Activated T-cell treated with anti-CD3 and anti-CD28 coated beads, Interleukin-2, amount 50 U/mL, for 4 hours (primary cell): ENCODE results near the gene CTXN3. TPM values are rescaled to one million over a fixed set of nuclear protein-coding genes. Genes with fewer than 3 reads are reported as not detected.
"Not testable (repeated sequence)": the region's sequence is repeated elsewhere in the genome, so short reads cannot be mapped to it uniquely, and the experiment has no call there.

Experiments used
- ATAC-seq, 2 donors: fragments of 200-7000 bp; cut with Tn5 transposase; one replicate each; pipeline ENCODE4 v1.10.0; 2021
- DNase-seq: peaks from one replicate; pipeline ENCODE4 v3.0.0-alpha.2; 2020
- H3K27me3 Mint-ChIP-seq: one replicate; pipeline ENCODE4 v1.8.0; 2021; ENCODE audit warnings: low read depth, mixed read lengths
- H3K36me3 Mint-ChIP-seq: one replicate; pipeline ENCODE4 v1.8.0; 2022; ENCODE audit warnings: mixed read lengths; ENCODE audit not compliant: insufficient read depth
- H3K4me1 Mint-ChIP-seq: one replicate; pipeline ENCODE4 v1.8.0; 2021; ENCODE audit warnings: low read depth, mixed read lengths
- H3K4me3 Mint-ChIP-seq: one replicate; pipeline ENCODE4 v1.8.0; 2021; ENCODE audit warnings: mild to moderate bottlenecking, moderate library complexity, mixed read lengths
- H3K9me3 Mint-ChIP-seq: one replicate; pipeline ENCODE4 v1.8.0; 2021; ENCODE audit warnings: mixed read lengths
- total RNA-seq, 3 donors: library from RNA; stranded (reverse); gene quantifications; one replicate each; pipeline ENCODE4 v1.2.1, GENCODE V29; 2021

Gene CTXN3
- total RNA-seq, 3 donors from 2014 or later, result not detected

DNA sequence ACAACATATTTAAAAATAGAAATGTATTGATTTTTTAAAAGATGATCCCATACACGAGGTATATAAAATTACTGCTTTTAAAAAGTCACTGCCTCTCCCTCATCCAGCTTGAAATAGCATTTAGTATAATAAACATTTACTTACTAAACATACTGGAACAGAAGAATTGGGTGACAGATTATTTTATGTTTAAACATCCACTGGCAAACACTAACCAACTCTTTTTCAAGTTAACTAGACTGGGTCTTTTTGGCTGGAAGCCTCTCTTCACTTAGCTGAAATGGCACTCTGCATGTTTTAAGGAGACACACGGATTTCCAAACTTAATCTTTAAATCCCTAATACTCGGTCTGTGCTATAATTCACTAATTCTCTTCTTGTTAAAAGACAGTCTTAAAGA, 19.0 kb downstream of the CTXN3 start:
- H3K4me1 Mint-ChIP-seq, result no peaks in the 10 kb centered on the region
- no peaks in the 10 kb centered on the region for H3K9me3 Mint-ChIP-seq
- H3K36me3 Mint-ChIP-seq, result no peaks in the 10 kb centered on the region
- no peak overlapping the region for H3K4me3 Mint-ChIP-seq
- peaks cover 2% of the 10 kb centered on the region for H3K27me3 Mint-ChIP-seq
- no peak for DNase-seq
- no peak for ATAC-seq

GRCh38 chr5:127671218-127671617, 22.3 kb downstream of the CTXN3 start:
- Mint-ChIP-seq H3K27me3 (peaks cover 2% of the 10 kb centered on the region), H3K36me3 (no peaks in the 10 kb centered on the region), H3K4me1 (no peaks in the 10 kb centered on the region), H3K4me3 (no peak overlapping the region), H3K9me3 (peaks cover 3% of the 10 kb centered on the region)
- ATAC-seq (no peak), DNase-seq (no peak)

DNA sequence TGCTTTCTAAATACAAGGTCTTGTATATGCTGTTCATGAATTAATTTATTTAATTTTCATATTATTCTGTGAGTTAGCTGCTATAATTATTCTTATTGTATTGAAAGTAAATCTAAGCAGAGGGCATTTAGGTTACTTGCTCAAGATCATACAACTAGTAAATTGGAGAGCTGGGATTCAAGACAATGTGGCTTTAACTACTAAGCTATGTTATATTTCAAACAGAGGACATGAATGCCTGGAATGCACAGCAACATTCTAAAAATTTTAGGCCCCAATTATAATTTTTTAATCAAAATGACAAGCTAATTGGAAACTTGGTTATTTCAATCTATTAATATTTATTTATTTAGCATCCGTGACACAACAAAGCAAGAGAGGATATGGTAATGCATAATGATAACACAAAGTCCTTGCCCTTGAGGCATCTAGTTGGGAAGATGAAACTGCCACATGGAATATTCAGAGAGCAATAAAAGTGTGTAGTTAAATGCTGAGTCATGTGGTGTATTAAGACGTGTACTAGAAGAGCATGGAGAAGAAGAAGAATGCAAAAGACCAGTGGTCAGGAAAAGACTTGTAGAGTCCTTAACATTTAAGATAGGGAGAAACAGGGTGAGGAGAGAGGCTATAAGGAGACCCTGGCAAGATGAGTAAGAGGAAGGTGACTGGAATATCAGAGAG, 24.4 kb downstream of the CTXN3 start:
- H3K27me3 Mint-ChIP-seq, result peaks cover 2% of the 10 kb centered on the region
- H3K4me3 Mint-ChIP-seq, result no peak overlapping the region
- no peaks in the 10 kb centered on the region for H3K4me1 Mint-ChIP-seq
- ATAC-seq (no peak), DNase-seq (no peak)
- H3K36me3 Mint-ChIP-seq, result no peaks in the 10 kb centered on the region
- peaks cover 3% of the 10 kb centered on the region for H3K9me3 Mint-ChIP-seq

DNA sequence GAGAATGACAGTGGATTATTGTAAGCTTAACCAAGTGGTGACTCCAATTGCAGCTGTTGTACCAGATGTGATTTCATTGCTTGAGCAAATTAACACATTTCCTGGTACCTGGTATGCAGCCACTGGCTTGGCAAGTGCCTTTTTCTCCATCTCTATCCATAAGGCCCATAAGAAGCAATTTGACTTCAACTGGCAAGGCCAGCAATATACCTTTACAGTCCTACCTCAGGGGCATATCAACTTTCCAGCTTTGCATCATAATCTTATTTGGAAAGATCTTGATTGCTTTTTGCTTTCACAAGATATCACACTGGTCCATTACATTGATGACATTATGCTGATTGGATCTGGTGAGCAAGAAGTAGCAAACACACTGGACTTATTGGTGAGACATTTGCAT, 28.1 kb downstream of the CTXN3 start:
- not testable (repeated sequence) for DNase-seq, ATAC-seq, H3K36me3 Mint-ChIP-seq, H3K4me1 Mint-ChIP-seq, H3K4me3 Mint-ChIP-seq, H3K27me3 Mint-ChIP-seq, H3K9me3 Mint-ChIP-seq

- not testable (repeated sequence) for H3K4me3 Mint-ChIP-seq, H3K4me1 Mint-ChIP-seq, H3K36me3 Mint-ChIP-seq, ATAC-seq, H3K9me3 Mint-ChIP-seq, DNase-seq, H3K27me3 Mint-ChIP-seq
These were observed 30.9 kb downstream of the CTXN3 start for GRCh38 chr5:127679691-127680330.

GRCh38 chr5:127680595-127680994, 31.7 kb downstream of the CTXN3 start:
- H3K36me3 Mint-ChIP-seq, result no peaks in the 10 kb centered on the region
- DNase-seq (no peak), ATAC-seq (no peak)
- peaks cover 2% of the 10 kb centered on the region for H3K27me3 Mint-ChIP-seq
- peaks cover 2% of the 10 kb centered on the region for H3K9me3 Mint-ChIP-seq
- no peak overlapping the region for H3K4me3 Mint-ChIP-seq
- H3K4me1 Mint-ChIP-seq, result no peaks in the 10 kb centered on the region

GRCh38 chr5:127683008-127683407, 34.1 kb downstream of the CTXN3 start:
- H3K4me1 Mint-ChIP-seq, result no peaks in the 10 kb centered on the region
- no peaks in the 10 kb centered on the region for H3K36me3 Mint-ChIP-seq
- H3K9me3 Mint-ChIP-seq, result no peaks in the 10 kb centered on the region
- DNase-seq (no peak), ATAC-seq (no peak)
- H3K27me3 Mint-ChIP-seq, result peaks cover 2% of the 10 kb centered on the region
- no peak overlapping the region for H3K4me3 Mint-ChIP-seq

DNA sequence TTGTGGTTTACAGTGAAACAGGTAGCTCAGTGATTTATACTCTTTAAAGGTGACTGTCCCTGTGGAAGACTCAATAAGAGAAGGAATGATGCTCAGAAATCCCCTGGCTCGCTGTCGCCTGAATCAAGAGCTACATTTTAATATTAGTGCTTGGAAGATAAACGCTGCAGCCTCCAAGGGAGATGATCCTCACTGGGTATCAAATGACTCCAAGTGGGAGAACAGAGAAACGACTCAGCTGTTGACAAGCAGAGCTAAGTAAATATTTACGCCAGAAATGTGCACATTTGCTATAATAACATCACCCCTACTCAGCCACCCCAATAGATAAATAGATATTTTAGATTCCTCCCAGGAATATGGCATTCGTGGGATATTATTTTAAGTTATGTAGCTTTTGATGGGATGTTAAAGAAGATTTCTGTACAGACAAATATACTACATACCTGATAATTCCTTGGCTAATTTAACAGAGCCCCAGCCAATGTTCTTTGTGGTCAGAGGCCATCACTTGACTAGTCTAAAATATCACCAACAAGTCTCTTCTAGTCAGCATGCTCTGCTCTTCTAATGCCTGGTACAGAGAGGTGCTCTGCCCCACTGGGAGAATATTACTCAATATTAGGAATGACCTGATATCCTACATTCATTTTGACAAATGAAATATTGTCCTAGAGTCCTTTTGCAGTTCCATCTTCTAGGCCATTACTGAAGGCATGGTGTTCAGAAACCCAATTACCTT, 36.0 kb downstream of the CTXN3 start:
- no peak overlapping the region for H3K4me3 Mint-ChIP-seq
- H3K9me3 Mint-ChIP-seq, result no peaks in the 10 kb centered on the region
- DNase-seq (no peak), ATAC-seq (no peak)
- no peaks in the 10 kb centered on the region for H3K36me3 Mint-ChIP-seq
- peaks cover 2% of the 10 kb centered on the region for H3K27me3 Mint-ChIP-seq
- no peaks in the 10 kb centered on the region for H3K4me1 Mint-ChIP-seq

- peaks cover 2% of the 10 kb centered on the region for H3K27me3 Mint-ChIP-seq
- ATAC-seq (no peak), DNase-seq (no peak)
- no peaks in the 10 kb centered on the region for H3K36me3 Mint-ChIP-seq
- no peak overlapping the region for H3K4me3 Mint-ChIP-seq
- H3K9me3 Mint-ChIP-seq, result no peaks in the 10 kb centered on the region
- no peaks in the 10 kb centered on the region for H3K4me1 Mint-ChIP-seq
These were observed 36.8 kb downstream of the CTXN3 start for GRCh38 chr5:127685662-127686061.

DNA sequence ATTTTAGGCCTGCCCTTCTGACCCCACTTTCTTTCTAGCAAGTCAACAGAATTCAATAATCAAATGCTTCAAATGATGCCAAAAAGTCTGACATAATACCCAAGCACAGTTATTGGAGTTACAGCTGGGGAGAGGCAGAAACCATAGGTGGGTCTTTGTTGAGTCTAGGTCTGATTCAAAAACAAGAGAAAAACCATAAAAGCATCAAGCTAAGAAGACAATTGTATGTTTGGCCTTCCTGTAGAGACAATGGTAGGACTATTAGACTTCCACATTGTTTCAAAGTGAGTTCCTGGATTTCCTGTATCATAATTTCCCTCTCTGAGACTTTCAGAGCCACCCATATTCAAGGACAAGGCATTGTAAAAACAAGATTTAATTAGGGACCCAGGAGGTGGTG, 37.5 kb downstream of the CTXN3 start:
- no peak overlapping the region for H3K4me3 Mint-ChIP-seq
- H3K36me3 Mint-ChIP-seq, result no peaks in the 10 kb centered on the region
- H3K9me3 Mint-ChIP-seq, result no peaks in the 10 kb centered on the region
- DNase-seq (no peak), ATAC-seq (no peak)
- H3K4me1 Mint-ChIP-seq, result no peaks in the 10 kb centered on the region
- H3K27me3 Mint-ChIP-seq, result peaks cover 2% of the 10 kb centered on the region

DNA sequence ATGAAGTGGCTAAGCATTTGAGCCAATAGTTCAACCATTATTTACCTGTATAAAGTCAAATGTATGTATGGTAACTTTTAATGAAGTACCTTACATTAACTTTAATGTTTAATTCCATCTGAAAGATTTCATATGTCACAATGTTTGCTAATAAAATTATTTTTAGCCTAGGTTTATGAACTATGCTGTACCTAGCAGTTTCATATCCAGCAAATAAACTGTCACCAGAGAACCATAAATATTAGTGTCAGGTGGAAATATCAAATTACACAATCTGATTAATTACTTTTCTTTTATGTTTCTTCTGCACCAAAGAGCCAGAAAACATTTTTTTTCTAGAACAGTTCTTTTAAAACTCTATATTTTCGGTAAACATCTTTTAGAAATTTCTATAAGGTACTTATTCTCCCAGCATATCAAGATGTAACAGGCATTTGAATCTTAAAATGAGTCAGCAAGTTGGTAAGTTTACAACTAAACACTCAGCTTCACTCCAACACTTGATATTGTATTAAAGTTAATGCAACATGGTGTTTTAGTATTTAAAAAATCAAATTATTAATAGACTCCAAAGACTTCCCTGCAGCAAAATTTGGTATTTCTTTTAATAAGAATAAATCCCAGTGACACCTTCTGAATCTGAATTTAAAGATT, 45.8 kb downstream of the CTXN3 start:
- no peaks in the 10 kb centered on the region for H3K4me1 Mint-ChIP-seq
- H3K27me3 Mint-ChIP-seq, result peaks cover 4% of the 10 kb centered on the region
- no peak for DNase-seq
- ATAC-seq, result no peak
- H3K9me3 Mint-ChIP-seq, result no peaks in the 10 kb centered on the region
- H3K36me3 Mint-ChIP-seq, result no peaks in the 10 kb centered on the region
- no peak overlapping the region for H3K4me3 Mint-ChIP-seq

DNA sequence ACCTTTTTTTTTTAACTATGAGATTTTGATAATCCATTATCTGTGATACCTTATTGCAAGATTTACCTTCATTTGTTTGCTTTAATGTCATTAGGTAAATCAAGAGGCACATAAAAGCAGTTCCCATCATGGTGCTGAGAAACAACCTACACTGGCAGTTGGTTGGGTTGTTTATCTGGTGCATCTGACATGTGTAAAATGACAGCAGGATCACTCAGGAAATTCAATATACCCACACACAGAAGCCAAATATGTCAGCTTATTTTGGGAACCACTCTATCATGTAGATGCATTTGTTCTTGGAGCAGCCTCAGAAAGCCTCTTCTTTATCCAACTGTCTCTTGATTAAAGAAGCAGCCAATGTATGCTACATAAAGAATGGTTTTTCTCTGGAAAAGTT, 46.5 kb downstream of the CTXN3 start:
- no peaks in the 10 kb centered on the region for H3K4me1 Mint-ChIP-seq
- H3K27me3 Mint-ChIP-seq, result peaks cover 4% of the 10 kb centered on the region
- no peak overlapping the region for H3K4me3 Mint-ChIP-seq
- no peak for ATAC-seq
- no peak for DNase-seq
- no peaks in the 10 kb centered on the region for H3K36me3 Mint-ChIP-seq
- no peaks in the 10 kb centered on the region for H3K9me3 Mint-ChIP-seq

DNA sequence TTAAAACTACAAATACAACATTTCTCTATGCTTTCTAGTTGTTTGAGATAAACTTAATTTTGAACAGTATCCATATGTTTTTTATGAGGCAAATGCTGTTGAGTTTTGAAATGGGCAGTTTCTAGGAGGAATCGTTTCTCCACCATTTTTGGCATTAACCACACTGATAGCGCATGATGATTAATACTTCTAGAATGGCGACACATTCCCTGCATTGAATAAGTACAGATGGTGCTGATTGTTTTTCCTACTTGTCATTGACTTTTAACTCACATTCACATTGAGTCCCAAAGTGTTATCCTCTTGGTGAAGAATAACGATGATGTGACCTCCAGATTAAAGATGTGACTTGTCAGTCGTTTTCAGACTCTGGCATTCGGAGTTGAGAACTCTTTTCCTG, 47.8 kb downstream of the CTXN3 start:
- no peaks in the 10 kb centered on the region for H3K4me1 Mint-ChIP-seq

DNA sequence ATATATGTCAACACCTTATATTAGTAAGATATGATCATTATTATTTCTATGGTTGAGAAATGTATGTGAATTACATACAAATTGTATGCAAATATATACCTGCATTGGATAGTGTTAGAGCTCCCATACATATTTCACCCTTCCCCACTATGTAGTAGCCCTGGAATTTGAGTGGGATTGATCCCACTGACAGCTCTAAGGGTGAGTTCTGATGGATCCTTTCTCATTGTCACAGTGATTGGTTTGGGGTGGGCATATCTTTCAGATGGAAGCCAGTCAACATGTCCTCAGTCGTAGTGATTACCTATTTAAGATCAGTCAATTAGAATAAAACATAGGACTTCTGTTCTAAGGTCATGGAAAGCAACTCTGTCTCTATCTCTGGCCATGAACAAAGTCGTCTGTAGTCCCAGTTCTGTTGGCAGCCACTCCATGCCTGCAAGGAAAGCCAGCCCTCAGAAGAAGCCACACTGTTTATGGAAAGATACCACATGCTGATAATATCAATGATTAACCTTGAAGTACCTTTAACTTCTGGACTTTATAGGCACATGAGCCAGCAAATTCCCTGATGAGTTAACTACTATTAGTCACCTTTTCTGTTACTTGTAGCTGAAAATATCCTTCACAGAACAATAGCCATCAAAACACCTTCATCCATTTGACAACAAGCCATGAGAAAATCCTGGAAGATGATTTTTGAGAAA, 49.2 kb downstream of the CTXN3 start:
- Mint-ChIP-seq H3K4me3 (no peak overlapping the region), H3K36me3 (no peaks in the 10 kb centered on the region), H3K9me3 (no peaks in the 10 kb centered on the region), H3K4me1 (no peaks in the 10 kb centered on the region), H3K27me3 (peaks cover 4% of the 10 kb centered on the region)
- DNase-seq (no peak), ATAC-seq (no peak)

More for the DNA sequence above, 47.8 kb downstream of the CTXN3 start:
- Mint-ChIP-seq H3K9me3 (no peaks in the 10 kb centered on the region), H3K4me3 (no peak overlapping the region), H3K27me3 (peaks cover 4% of the 10 kb centered on the region), H3K36me3 (no peaks in the 10 kb centered on the region)
- DNase-seq (no peak), ATAC-seq (no peak)
